GM18508 (cell line): Measurements from ENCODE around the gene VSX1.

Source experiments
- ATAC-seq: cut with Tn5 transposase; IDR thresholded peaks from one replicate; pipeline ENCODE4 v1.9.1; 2021; ENCODE audit warnings: moderate number of reproducible peaks; ENCODE audit not compliant: insufficient read depth, unreplicated experiment

The VSX1 gene

GRCh38 chr20:25055711-25056495, 26.0 kb downstream of the VSX1 start:
- no peak for ATAC-seq

- no peak for ATAC-seq
Measured at GRCh38 chr20:25054995-25055629, 26.8 kb downstream of the VSX1 start.

DNA sequence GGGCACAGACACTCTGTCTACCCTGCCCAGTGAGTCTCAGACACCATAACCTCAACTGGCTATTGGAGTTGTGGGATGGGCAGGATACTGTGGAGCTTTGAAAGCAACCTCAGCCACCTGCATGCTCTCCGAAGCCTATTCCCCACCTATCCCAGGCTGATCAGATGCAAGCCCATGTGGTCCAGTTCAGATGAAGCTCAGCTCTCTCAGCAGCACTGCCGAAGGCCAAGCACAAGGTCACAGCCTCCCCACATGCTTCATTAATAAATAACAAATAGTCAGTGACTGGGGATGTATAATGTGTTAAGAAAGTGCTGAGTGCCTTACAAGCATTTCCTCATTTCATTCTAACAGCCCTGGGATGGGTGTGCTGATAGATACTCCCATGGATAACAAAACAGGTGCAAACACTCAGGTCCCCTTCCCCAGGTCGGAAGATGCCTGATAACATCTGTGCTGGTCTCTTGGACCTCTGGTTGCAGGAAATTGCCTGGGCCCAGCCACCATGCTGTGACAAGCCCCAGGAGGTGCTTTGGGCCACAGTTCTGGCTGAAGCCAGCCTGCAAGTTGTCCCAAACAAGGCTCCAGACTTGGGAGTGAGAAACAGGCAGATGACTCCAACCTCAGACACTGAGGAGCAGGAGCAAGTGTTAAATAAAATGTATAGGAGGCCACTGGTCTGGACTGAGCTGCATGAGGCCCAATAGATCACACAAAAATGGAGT, 27.7 kb downstream of the VSX1 start:
- no peak for ATAC-seq

DNA sequence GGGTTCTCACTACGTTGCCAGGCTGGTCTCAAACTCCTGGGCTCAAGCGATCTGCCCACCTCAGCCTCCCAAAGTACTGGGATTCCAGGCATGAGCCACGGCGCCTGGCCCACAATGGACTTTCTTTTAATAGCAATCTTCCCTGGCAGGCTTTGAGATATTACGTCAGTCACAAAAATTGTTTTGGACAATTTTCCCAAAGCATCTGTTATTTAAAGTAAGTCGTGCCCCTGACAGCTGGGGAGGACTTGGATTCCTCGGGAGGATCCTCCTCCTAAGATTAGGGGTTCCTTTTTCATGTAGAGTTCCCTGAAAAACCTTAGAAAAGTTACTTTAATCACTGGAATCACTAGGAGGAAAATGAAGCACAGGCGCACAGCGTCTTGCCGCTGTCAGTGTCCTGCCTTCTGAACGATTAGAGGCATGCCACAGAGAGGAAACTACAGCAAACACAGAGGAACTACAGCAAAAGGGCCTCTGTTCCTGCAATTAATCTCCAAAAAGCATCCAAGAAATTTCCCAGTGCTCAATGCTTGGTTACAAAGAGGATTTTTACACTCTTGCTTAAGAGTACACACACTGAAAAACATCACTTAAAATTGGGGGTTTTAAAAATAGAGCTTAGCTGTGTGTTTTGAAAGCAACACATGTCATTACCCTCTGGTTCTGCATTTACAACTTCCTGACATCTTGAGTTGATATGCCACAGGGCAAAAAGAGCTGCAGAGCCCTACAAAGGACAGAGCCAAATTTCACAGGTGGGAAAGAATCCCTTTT, 28.5 kb downstream of the VSX1 start:
- no peak for ATAC-seq

DNA sequence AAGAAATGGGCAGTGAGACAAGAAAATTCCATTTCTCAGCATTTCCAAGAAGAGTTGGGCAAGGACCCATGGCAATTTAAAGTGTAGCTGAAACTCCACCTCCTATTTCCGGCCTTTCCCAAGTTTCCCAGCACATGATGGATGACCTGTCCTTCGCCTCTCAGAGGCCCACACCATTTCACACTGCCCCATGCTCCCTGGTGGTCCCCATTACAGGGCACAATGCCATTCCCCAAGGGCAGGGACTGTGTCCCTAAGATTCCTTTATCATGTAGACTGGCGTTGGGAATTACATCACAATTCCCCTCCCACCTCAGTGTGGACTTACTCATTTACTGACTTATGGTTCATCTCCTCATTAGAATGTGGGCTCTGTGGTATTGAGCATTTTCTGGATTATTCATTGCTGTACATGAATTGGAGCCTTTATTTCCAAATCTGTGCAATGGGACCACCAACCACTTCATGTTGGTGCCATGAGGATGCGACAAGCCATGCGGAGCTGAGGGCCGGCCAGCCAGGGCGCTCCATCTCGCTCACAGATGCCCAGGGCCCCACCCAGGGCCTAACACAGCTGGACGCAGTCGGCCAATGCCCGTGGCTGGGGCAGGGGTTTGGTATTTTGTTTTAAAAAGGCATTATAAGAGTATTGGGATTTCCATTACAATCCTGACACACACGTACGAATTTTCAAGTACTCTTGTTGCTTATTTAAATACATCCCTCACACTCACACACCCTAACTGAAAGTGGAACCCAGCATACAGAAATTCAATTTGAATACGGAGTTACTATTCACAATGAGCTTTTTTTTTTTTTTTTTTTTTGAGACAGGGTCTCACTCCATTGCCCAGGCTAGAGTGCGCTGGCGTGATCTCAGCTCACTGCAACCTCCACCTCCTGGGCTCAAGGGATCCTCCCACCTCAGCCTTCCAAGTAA, 29.4 kb downstream of the VSX1 start:
- no peak for ATAC-seq

DNA sequence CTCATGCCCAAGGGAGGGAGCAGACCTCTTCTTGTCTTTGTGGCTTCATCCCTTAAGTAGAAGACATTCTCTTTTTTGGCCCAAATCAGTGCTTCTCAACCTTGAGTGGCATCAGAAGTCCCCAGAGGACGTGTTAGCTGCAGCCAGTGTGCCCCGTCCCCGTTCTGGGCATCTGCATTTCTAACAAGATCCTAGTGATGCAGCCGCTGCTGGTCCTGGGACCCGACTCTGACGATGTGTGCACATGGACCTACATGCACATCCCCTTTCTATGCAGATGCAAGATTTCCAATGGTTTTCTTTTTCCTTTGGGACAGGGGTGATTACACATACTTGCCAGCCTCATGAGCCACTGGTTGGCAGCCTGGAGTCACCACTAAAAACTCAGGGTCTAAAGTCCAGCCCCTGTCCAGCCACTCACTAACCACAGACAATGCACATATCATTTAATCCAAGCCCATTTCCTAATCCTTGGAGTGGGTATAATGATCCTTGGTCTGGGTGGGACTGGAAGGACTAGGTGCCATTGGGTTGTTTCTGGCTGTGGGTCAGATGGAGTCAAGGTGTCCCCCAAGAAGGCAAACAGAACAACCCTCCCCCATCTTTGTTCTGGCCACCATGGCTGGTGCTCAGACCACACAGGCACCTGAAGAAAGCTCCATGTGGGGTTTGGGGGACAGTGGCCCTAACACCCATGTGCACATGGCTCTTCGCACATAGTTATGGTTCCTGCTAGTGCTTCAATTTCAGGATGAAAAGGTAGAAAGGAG, 30.4 kb downstream of the VSX1 start:
- no peak for ATAC-seq

DNA sequence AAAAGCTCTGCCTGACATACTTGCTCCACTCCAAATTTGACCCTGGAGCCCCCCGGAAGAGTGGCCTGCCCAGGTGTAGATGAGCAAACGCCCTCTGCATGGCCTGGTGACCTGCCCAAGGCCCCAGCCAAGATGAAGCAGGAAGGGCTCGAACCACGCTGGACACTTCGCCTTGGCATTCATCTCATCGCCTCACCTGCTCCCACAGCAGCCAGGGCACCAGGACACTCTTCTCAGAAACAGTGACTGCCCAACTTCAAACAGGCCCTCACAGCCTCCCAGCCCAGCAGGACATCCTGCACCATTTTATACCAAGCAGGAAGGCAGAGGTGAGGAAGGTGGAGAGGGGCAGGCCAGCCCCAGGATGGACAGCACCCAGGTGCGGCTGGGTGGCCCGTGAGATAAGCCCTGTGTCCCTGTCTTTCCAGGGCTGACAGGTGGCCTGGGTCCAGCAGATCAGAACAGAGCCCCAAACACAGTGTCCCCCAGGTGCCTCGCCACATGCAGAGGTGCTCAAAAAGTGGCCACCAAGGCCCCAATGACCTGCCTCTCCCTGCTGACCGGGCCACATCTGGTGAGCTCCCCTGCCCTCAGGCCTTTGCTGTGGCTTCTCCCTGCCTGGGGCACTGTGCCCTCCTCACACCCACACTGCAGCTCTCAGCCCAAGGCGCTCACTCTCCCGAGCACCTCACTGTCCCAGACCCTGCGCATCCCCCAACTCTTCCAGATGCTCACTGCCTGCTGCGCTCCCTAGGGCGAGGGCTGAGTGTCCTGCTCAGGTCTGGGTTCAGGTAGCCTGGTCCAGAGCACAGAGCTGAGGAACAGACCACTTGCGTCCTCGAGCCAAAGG, 31.2 kb downstream of the VSX1 start:
- no peak for ATAC-seq

GRCh38 chr20:25050082-25050481, 31.9 kb downstream of the VSX1 start:
- no peak for ATAC-seq

GRCh38 chr20:25049261-25050060, 32.5 kb downstream of the VSX1 start:
- no peak for ATAC-seq

- ATAC-seq, result no peak
Measured at GRCh38 chr20:25048519-25048952, 33.4 kb downstream of the VSX1 start.

DNA sequence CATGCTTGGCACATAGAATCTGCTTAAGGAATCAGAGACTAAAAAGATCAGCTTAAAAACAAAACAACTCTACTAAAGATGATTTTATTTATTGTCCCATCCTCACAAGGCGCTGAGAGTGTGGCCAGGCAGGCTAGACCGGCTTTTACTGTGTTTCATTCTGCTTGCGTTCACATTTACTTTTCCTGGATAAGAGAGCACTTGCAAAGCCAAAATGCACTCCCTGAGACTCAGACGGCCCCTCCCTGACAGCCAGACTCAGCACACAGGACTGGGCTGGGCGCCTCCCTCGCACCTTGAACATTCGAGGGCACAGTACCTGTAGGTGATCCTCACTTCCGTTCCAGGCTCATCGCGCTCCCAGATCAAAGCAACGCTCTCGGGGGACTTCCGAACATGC, 34.2 kb downstream of the VSX1 start:
- ATAC-seq, result no peak

GRCh38 chr20:25046736-25047666, 34.9 kb downstream of the VSX1 start:
- ATAC-seq, result no peak

DNA sequence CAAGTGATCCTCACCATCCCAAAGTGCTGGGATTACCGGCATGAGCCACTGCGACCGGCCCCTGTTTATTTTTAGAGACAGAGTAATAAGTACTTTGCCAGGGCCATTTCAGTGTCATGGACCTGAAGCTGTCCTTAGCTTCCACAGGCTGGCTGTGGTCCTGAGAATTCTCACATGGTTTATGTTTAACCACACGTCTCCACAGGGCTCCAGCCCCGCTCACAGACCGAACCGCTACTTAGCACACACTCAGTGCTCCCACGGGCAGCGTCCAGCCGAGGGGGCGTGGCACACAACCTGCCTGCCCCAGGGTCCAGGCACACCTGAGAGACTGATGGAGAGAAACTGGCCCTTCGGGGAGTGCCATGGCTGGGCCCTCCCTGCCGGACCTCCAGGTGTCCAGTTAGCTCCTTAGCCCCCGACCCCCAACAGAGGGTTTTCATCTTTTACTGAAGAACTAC, 35.7 kb downstream of the VSX1 start:
- ATAC-seq, result no peak

DNA sequence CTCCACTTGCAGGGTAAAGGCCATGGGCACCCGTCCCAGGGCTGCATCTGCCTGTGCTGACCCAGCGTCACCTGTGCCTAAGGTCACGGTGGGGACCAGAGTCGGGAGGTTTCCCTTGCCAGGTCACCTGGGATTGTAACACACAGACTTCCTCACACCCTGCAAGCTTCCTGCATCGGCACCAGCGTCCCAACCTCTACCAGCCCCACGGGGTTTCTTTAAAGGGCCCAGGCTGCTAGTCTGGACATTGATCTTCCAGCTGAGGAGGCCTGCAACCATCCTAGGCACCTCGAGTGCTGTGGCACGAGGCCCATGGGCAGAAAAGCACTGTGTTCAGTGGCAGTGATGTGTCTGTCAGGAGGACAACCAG, 36.6 kb downstream of the VSX1 start:
- ATAC-seq, result no peak

DNA sequence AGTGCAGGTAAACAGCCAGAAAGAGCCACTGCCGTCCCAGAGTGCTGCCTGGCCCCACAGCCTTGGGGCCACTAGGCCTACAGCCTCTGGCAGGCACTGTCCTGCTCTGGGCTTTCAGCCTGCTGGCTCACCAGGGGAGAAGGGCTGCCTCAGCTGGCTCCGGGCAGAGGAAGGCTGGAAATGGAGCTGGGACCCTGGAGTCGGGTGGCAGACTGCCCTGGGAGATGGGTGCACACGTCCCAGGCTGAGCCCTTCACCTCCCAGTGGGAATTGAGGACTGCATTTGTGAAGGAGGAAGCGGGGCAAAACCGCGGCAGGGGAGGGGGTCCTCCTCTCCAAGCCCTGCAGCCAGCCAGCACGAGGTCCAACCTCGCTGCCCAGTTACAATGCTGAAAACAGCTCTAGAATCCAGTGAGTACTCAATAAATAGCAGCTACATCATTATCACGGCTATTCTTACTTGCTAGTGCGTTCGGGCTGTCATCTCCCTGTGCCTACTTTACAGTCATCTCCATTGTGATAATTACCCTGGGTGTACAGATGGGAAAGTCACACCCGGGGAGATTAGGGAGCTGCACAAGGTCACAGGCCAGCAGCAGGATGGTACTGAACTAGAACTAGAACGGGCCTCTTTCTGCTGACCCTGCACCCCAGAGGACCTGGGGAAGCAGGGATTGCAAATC, 37.1 kb downstream of the VSX1 start:
- no peak for ATAC-seq

DNA sequence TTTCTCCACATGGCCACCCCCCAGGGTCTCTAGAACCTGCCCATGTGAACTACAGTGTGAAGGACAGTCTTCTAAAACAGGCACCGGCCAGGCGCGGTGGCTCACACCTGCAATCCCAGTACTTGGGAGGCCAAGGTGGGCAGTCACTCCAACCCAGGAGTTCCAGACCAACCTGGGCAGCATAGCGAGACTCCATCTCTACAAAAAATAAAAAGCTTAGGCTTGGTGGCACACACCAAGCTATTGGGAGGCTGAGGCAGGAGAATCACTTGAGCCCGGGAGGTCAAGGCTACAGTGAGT, 37.7 kb downstream of the VSX1 start:
- no peak for ATAC-seq
